CD8-positive, alpha-beta memory T cell (primary cell): ENCODE data around the gene HES5. TPM values are rescaled to one million over a fixed set of nuclear protein-coding genes. Genes with fewer than 3 reads are reported as not detected.
"Not testable (repeated sequence)": the region's sequence is repeated elsewhere in the genome, so short reads cannot be mapped to it uniquely, and the experiment has no call there.

Experiments used
- CTCF ChIA-PET: fragments of 350-600 bp; sonication (Branson Sonifier 250); formaldehyde crosslinking; loops from one replicate; lab custom pipeline; 2021; ENCODE audit warnings: antibody characterized with exemption; lab: Charles Lee
- POLR2A ChIA-PET: fragments of 350-600 bp; sonication (Branson Sonifier 250); formaldehyde crosslinking; loops from one replicate; lab custom pipeline; 2021; ENCODE audit warnings: antibody characterized with exemption; lab: Charles Lee
- DNase-seq, 5 donors: peaks; one replicate each; pipeline versions ENCODE4 v3.0.0 to v3.0.0-alpha.2; 2020 to 2022; ENCODE audit warnings: mixed read lengths in 1 of 5
- H3K27ac ChIP-seq: one replicate; pipeline ENCODE4 v1.7.0; 2013; ENCODE audit warnings: low read depth, mild to moderate bottlenecking, low read length, moderate library complexity
- H3K27me3 ChIP-seq: 2 replicates; pipeline ENCODE4 v1.7.0; 2013; ENCODE audit warnings: low read length, mild to moderate bottlenecking; ENCODE audit not compliant: insufficient read depth, poor library complexity, severe bottlenecking
- H3K36me3 ChIP-seq: 2 replicates; pipeline ENCODE4 v1.7.0; 2013; ENCODE audit warnings: mild to moderate bottlenecking, low read length, moderate library complexity; ENCODE audit not compliant: insufficient read depth
- H3K4me1 ChIP-seq: 2 replicates; pipeline ENCODE4 v1.7.0; 2013; ENCODE audit warnings: mild to moderate bottlenecking, low read length, moderate library complexity; ENCODE audit not compliant: insufficient read depth
- H3K4me3 ChIP-seq: 2 replicates; pipeline ENCODE4 v1.7.0; 2013; ENCODE audit warnings: mild to moderate bottlenecking, low read length
- H3K9me3 ChIP-seq: 2 replicates; pipeline ENCODE4 v1.7.0; 2013; ENCODE audit warnings: mild to moderate bottlenecking, low read length
- H3K27ac Mint-ChIP-seq, 8 donors: one replicate each; pipeline ENCODE4 v1.8.0; 2020 to 2021; ENCODE audit warnings: mixed read lengths in 8 of 8, mild to moderate bottlenecking in 6 of 8, inconsistent platforms in 3 of 8, moderate library complexity in 3 of 8
- H3K27me3 Mint-ChIP-seq, 2 donors: one replicate each; pipeline ENCODE4 v1.8.0; 2020 to 2021; ENCODE audit warnings: mixed read lengths in 2 of 2, mild to moderate bottlenecking in 1 of 2, moderate library complexity in 1 of 2
- H3K36me3 Mint-ChIP-seq, 3 donors: one replicate each; pipeline ENCODE4 v1.8.0; 2020 to 2021; ENCODE audit warnings: mixed read lengths in 3 of 3, inconsistent platforms in 1 of 3, mild to moderate bottlenecking in 1 of 3
- H3K4me1 Mint-ChIP-seq, 3 donors: one replicate each; pipeline ENCODE4 v1.8.0; 2020 to 2021; ENCODE audit warnings: mixed read lengths in 3 of 3, inconsistent platforms in 1 of 3, mild to moderate bottlenecking in 1 of 3
- H3K4me3 Mint-ChIP-seq, 7 donors: one replicate each; pipeline ENCODE4 v1.8.0; 2020 to 2021; ENCODE audit warnings: mixed read lengths in 7 of 7, mild to moderate bottlenecking in 6 of 7, moderate library complexity in 4 of 7, inconsistent platforms in 2 of 7
- H3K9me3 Mint-ChIP-seq, 5 donors: one replicate each; pipeline ENCODE4 v1.8.0; 2020 to 2022; ENCODE audit warnings: mixed read lengths in 5 of 5, mild to moderate bottlenecking in 3 of 5, moderate library complexity in 2 of 5, inconsistent platforms in 1 of 5
- polyA plus RNA-seq: library from polyadenylated mRNA; unstranded; fragments of 300-500 nt; fragmentation: Illumina TruSeq; gene quantifications from one replicate; pipeline ENCODE4 v1.2.3, GENCODE V29; 2021
- total RNA-seq, 2 experiments: library from RNA; stranded (reverse); gene quantifications; one replicate each; pipeline ENCODE4 v1.2.3, GENCODE V29; 2021

The HES5 gene
- total and polyA plus RNA-seq, 3 experiments from 2014 or later, result not detected

- Histone ChIP-seq H3K9me3 (no peaks in the 10 kb centered on the region), H3K4me3 (peak overlapping the region; percentile 98), H3K27ac (peak overlapping the region; percentile 95), H3K27me3 (no peaks in the 10 kb centered on the region), H3K36me3 (no peaks in the 10 kb centered on the region), H3K4me1 (peaks cover 35% of the 10 kb centered on the region)
- DNase-seq, result peak; percentile 67 to 86 (median 74)
- H3K27ac Mint-ChIP-seq, result peak overlapping the region; percentile 93 to 99 (median 98)
- H3K36me3 Mint-ChIP-seq, result peaks cover 0 to 35% (median 0%) of the 10 kb centered on the region in 3 donors
- peaks cover 30 to 54% (median 31%) of the 10 kb centered on the region in 3 donors for H3K4me1 Mint-ChIP-seq
- H3K4me3 Mint-ChIP-seq, result peak overlapping the region; percentile 94 to 99 (median 99)
- no peaks in the 10 kb centered on the region for H3K27me3 Mint-ChIP-seq
- H3K9me3 Mint-ChIP-seq, result no peaks in the 10 kb centered on the region
- CTCF ChIA-PET, result interaction anchor here (1.0 to 3.8 kb wide), 10 partner anchors 9 to 361 kb away, joined by 3 to 34 read pairs (median 6); partner anchors contain the start of genes FAAP20 and PRXL2B
- POLR2A ChIA-PET, result interaction anchor here (0.6 to 2.5 kb wide), 11 partner anchors 8 to 164 kb away, joined by 3 to 41 read pairs (median 7); partner anchors contain the start of genes MORN1, PANK4, PEX10 and PRXL2B
These were observed 25.7 kb upstream of the HES5 start for GRCh38 chr1:2555634-2556276.

- POLR2A ChIA-PET, result interaction anchor here (1.0 to 2.5 kb wide), 3 partner anchors 23 to 31 kb away, joined by 3 to 41 read pairs (median 15); partner anchors contain the start of gene PRXL2B
- peaks cover 35% of the 10 kb centered on the region for H3K4me1 ChIP-seq
- H3K4me3 ChIP-seq, result no peak overlapping the region
These were observed 24.7 kb upstream of the HES5 start for GRCh38 chr1:2554621-2555387.

GRCh38 chr1:2553871-2554620, 24.0 kb upstream of the HES5 start:
- peaks cover 31 to 55% (median 34%) of the 10 kb centered on the region in 3 donors for H3K4me1 Mint-ChIP-seq
- H3K27ac ChIP-seq, result no peak overlapping the region
- no peaks in the 10 kb centered on the region for H3K9me3 ChIP-seq
- peak overlapping the region; percentile 60 to 99 (median 96) for H3K27ac Mint-ChIP-seq
- H3K9me3 Mint-ChIP-seq, result no peaks in the 10 kb centered on the region
- peak overlapping the region in 3 of 7 donors; percentile 39 to 95 (median 62) for H3K4me3 Mint-ChIP-seq
- POLR2A ChIA-PET, result no interaction called here
- H3K4me3 ChIP-seq, result no peak overlapping the region
- H3K27me3 ChIP-seq, result no peaks in the 10 kb centered on the region
- no peaks in the 10 kb centered on the region for H3K36me3 ChIP-seq
- CTCF ChIA-PET, result interaction anchor here (1.0 to 3.8 kb wide), 3 partner anchors 24 to 233 kb away, joined by 4 to 34 read pairs (median 30); partner anchors contain the start of gene PRXL2B
- H3K4me1 ChIP-seq, result peaks cover 41% of the 10 kb centered on the region
- no peak for DNase-seq
- no peaks in the 10 kb centered on the region for H3K27me3 Mint-ChIP-seq
- peaks cover 0 to 22% (median 0%) of the 10 kb centered on the region in 3 donors for H3K36me3 Mint-ChIP-seq

More at GRCh38 chr1:2554621-2555387, 24.7 kb upstream of the HES5 start:
- H3K36me3 ChIP-seq, result no peaks in the 10 kb centered on the region
- Mint-ChIP-seq H3K27me3 (no peaks in the 10 kb centered on the region), H3K9me3 (no peaks in the 10 kb centered on the region), H3K4me3 (peak overlapping the region; percentile 16 to 99 (median 56)), H3K4me1 (peaks cover 30 to 52% (median 32%) of the 10 kb centered on the region in 3 donors), H3K27ac (peak overlapping the region; percentile 57 to 99 (median 98)), H3K36me3 (peaks cover 0 to 28% (median 0%) of the 10 kb centered on the region in 3 donors)
- CTCF ChIA-PET, result interaction anchor here (1.0 to 3.8 kb wide), 4 partner anchors 23 to 233 kb away, joined by 4 to 34 read pairs (median 25); partner anchors contain the start of gene PRXL2B
- peak overlapping the region; percentile 95 for H3K27ac ChIP-seq
- DNase-seq, result peak in 4 of 5 donors; percentile 26 to 79 (median 61)
- no peaks in the 10 kb centered on the region for H3K9me3 ChIP-seq
- H3K27me3 ChIP-seq, result no peaks in the 10 kb centered on the region

GRCh38 chr1:2553076-2553475, 23.0 kb upstream of the HES5 start:
- H3K27ac ChIP-seq, POLR2A ChIA-PET, H3K36me3 ChIP-seq, H3K4me3 ChIP-seq, H3K27me3 Mint-ChIP-seq, H3K4me3 Mint-ChIP-seq, DNase-seq, H3K9me3 ChIP-seq, H3K27me3 ChIP-seq, H3K9me3 Mint-ChIP-seq, CTCF ChIA-PET: not testable (repeated sequence)
- H3K36me3 Mint-ChIP-seq, result peaks cover 0 to 14% (median 0%) of the 10 kb centered on the region in 3 donors
- peak overlapping the region in 1 of 8 donors; percentile 58 for H3K27ac Mint-ChIP-seq
- H3K4me1 ChIP-seq, result peaks cover 41% of the 10 kb centered on the region
- peaks cover 30 to 53% (median 34%) of the 10 kb centered on the region in 3 donors for H3K4me1 Mint-ChIP-seq

GRCh38 chr1:2552189-2552588, 22.1 kb upstream of the HES5 start:
- peaks cover 40% of the 10 kb centered on the region for H3K4me1 ChIP-seq

GRCh38 chr1:2551544-2551943, 21.5 kb upstream of the HES5 start:
- Mint-ChIP-seq H3K27ac (peak overlapping the region in 6 of 8 donors; percentile 6 to 97 (median 63)), H3K4me1 (peaks cover 32 to 52% (median 33%) of the 10 kb centered on the region in 3 donors)
- H3K36me3 ChIP-seq, H3K4me3 ChIP-seq, H3K27ac ChIP-seq, H3K27me3 ChIP-seq, H3K4me3 Mint-ChIP-seq, H3K27me3 Mint-ChIP-seq, H3K9me3 ChIP-seq, POLR2A ChIA-PET, H3K36me3 Mint-ChIP-seq, H3K9me3 Mint-ChIP-seq, DNase-seq, CTCF ChIA-PET: not testable (repeated sequence)
- H3K4me1 ChIP-seq, result peaks cover 37% of the 10 kb centered on the region

More at GRCh38 chr1:2552189-2552588, 22.1 kb upstream of the HES5 start:
- CTCF ChIA-PET, result no interaction called here
- H3K4me3 Mint-ChIP-seq, result no peak overlapping the region
- H3K9me3 ChIP-seq, result no peaks in the 10 kb centered on the region
- no peak for DNase-seq
- peak overlapping the region in 2 of 8 donors; percentile 68 to 97 for H3K27ac Mint-ChIP-seq
- H3K27ac ChIP-seq, result no peak overlapping the region
- H3K9me3 Mint-ChIP-seq, result no peaks in the 10 kb centered on the region
- H3K4me1 Mint-ChIP-seq, result peaks cover 33 to 50% (median 34%) of the 10 kb centered on the region in 3 donors
- H3K27me3 ChIP-seq, result no peaks in the 10 kb centered on the region
- no peaks in the 10 kb centered on the region for H3K36me3 ChIP-seq
- peaks cover 0 to 11% (median 0%) of the 10 kb centered on the region in 3 donors for H3K36me3 Mint-ChIP-seq
- POLR2A ChIA-PET, result no interaction called here
- H3K4me3 ChIP-seq, result no peak overlapping the region
- no peaks in the 10 kb centered on the region for H3K27me3 Mint-ChIP-seq

GRCh38 chr1:2550309-2550861, 20.3 kb upstream of the HES5 start:
- DNase-seq, H3K36me3 Mint-ChIP-seq, POLR2A ChIA-PET, H3K4me3 ChIP-seq, CTCF ChIA-PET, H3K36me3 ChIP-seq, H3K27ac ChIP-seq, H3K27me3 Mint-ChIP-seq, H3K27me3 ChIP-seq, H3K9me3 ChIP-seq, H3K9me3 Mint-ChIP-seq: not testable (repeated sequence)
- Mint-ChIP-seq H3K4me3 (peak overlapping the region in 1 of 7 donors; percentile 18), H3K4me1 (peaks cover 22 to 43% (median 25%) of the 10 kb centered on the region in 3 donors), H3K27ac (peak overlapping the region in 7 of 8 donors; percentile 34 to 97 (median 69))
- peaks cover 36% of the 10 kb centered on the region for H3K4me1 ChIP-seq
